ENCODE data around the gene FAM83B.
"Not testable (repeated sequence)": the region's sequence is repeated elsewhere in the genome, so short reads cannot be mapped to it uniquely, and the experiment has no call there.

Gene FAM83B

DNA sequence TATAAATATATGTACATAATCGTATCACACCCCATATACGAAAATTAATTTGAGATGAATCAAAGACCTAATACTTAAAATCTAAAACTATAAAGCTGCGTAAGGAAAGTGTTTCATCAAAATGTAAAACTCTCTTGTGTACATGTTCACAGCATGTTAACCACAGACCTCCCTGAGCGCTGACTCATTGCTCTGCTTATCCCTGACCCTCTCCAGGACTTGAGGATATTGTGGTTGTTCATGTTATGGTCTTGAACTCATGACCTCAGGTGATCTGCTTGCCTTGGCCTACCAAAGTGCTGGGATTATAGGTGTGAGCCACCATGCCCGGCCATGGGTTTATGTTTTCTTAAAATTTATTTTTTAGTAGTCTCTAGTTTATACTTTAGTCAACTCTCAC is 14.2 kb downstream of the FAM83B start:
- no peak for DNase-seq

DNA sequence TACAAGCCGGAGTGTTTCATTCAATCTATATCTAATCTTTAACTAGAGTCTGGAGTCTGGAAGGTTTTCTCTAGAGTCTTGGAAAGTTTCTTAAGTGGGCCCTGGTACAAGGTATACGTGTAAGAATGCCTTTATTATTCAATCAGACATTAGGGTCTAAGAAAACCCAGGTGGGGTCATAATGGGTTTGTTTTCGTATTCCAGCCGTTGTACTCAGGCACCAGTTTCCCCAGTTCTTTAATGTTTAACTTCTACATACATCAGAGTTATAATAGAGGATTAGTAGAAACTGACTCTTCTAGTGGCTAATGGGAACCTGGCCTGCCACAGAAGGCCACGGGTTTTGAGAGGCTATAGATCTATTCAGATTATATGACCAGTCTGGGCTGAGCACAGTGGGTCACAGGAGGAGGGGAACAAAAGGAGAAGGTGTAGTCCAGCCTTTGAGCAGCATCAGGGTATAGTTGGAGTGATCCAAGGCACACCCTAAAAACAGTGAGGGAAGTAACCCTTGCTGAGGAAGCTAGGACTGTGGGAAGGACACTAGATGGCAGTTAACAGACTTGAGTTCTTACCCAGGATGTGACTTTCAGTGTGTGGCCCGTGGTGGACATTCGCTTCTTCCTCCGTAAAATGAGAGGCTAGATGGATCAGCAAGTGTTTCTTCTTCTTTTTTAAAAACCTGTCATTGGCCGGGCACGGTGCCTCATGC is 15.5 kb downstream of the FAM83B start:
- DNase-seq = no peak

DNA sequence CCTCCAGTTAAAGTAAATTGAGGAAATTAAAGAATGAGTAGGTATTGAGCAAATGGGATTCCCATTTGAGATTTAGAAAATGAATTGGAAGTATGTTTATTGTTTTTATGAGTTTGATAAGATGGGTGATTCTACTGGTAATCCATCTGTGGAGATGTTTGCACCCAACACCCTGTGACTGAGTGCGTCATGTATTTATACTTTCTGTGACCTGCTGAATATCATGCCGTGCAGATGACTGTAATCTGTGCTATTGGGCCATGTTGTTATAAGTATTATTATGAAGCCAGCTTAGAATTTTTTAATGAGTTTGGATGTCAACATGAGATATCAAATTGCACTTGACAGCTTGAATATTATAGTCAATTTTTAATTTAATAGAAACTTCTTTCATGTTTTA is 17.7 kb downstream of the FAM83B start:
- no peak for DNase-seq

DNA sequence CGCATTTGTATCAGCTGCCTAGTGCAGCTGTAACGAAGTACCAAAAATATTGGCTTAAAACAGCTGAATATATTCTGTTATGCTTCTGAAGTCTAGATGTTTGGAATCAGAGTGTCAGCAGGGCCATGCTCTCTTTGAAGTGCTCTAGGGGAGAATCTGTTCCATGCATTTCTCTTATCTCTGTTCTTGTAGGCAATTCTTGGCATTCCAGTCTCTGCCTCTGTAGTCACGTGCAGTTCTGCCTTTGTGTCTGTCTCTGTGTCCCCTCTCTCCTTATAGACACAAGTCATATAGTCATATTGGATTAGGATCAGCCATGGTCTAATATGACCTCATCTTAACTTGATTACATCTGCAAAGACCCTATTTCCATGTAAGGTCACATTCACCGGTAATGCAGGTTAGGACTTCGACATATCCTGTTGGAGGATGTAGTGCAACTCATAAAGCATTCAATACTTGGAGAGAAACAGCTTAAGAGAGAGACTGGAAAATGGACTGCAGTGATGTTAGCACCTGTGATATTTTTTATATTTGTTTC is 18.6 kb downstream of the FAM83B start:
- DNase-seq = no peak

DNA sequence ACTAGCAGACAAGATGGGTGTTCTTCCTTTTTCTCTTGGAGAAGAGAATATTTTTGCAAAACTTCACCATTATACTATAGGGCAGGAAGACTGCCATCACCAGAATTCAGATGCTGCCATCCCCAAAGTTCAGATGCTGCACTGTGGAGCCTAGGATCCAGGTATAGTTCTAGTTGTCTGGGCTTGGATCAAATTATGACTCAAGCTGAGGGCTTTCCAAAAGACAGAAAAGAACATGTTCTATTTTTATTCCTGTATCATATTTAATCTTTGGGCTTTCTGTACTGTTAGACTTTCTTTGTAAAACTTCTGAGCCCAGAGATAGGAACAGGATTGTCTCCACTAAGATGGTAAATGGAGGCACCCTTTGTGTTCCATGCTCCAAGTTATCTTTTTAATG is 22.0 kb downstream of the FAM83B start:
- no peak for DNase-seq

DNA sequence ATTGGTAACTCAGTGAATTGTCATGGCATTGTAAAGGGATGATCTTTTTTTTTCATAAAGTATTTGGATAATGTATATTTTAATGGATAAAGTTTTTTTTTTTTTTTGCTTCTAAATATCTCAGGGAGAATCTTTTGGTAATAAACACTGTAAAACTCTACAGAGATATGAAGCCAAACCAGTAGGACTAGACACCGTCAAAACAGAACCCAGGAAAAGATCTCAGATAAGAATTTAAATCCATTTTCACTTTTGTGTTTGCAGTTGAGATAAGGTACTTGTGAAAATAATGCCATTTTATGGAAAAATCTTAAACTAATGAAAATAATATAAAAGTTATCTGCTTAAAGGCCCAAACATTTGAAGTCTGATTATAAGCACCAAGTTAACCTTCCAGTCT is 27.0 kb downstream of the FAM83B start:
- DNase-seq = no peak

DNA sequence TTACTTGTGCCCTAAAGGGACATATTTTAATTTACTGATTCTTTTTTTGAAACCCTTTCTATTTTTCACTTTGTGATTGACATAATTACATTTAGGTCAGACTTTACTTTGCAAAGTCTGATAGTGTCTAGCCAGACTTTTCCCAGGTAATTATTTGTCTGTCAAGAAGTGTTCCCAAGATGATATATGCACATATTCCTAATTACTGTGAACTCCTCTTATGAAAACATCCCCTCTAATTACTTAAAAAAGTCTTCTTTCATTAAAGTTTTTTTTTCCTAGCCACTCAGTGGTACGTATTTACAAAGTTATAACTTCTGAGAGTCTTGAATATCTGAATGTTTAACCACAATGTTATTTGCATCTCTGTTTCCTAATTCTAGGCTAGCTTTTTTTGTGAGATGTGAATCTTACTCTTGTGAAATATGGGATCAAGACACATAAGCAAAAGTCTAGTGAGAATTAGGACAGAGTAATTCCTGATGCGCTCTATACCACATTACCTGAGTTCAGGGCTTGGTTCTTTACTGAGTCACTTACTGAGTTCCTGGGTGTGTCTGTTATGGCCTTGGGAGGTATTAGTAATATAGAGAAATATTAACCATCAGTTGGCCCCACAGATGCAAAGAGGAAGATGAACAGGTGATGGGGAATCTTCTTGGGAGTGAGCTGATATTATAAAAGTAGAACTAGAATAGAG is 27.9 kb downstream of the FAM83B start:
- no peak for DNase-seq

DNA sequence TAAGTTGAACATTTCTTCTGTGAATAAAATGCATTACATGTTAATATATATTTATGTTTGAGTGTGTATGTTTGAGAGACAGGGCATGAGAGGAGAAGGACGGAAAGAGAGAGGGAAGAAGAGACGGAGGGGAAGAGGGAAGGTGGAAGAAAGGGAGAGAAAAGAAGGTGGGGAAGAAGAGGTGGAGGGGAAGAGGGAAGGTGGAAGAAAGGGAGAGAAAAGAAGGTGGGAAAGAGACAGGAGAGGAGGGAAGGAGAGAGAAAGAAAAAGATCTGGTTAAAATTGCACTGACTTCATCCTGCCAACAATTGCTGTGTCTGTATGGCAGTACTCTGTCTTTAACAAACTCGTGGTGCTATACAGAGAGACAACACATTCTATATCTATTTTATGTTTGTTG is 29.0 kb downstream of the FAM83B start:
- DNase-seq = no peak

DNA sequence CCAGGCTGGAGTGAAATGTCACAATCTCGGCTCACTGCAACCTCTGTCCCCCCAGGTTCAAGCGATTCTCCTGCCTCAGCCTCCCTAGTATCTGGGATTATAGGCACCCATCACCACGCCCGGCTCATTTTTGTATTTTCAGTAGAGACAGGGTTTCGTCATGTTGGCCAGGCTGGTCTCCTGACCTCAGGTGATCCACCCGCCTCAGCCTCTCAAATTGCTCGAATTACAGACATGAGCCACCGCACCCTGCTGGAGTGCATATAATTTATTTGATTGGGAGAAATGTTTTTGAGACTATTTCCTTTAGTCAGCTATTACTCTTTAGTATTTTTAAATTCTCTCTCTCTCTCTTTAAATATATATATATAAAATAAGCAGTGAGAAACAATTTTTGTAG is 29.8 kb downstream of the FAM83B start:
- no peak for DNase-seq

DNA sequence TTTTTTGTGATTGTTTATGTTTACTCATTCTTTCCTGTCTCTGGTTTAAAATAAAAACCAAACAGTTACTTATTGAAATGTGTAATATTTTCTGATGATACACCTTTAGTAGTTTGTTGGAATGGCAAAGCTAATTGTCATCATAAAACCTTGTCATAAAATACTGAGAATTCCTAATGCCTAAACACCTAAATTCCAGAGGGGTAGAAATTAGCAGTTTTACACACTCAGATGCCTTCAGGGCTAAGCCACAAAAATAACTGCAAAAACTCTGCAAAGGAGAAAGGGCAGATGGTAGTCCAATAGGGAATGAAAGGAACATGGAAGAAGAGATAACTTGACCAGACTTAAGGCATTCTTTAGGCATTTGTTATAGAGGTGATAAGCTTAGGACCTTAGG is 30.3 kb downstream of the FAM83B start:
- no peak for DNase-seq

DNA sequence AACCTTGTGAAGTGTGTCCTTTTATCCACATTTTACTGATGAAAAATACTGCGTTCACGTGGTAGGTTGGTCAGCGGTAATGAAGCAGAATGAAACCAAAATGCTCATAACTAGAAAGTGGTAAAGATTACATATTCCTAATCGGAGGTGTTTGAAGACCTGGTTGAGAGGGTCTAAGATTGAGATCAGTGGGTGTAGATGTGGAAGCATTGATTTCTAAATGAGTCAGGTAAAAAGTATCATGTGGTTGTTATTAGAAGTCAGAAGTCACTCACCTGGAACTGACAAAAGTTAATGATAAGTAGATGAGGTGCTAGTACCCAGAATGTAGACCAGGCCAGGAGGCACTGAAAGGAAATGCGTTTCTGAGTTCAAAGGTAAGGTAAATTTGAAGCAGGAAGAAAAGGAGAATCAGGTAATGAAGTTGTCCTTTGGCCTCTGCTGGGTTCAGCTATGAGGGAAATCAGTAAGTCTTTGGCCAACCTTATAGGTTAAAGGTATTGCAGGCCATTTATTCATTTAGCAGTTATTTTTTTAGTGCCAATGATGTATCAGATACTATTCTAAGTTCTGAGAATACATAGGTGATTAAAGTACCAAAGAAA is 31.2 kb downstream of the FAM83B start:
- no peak for DNase-seq

DNA sequence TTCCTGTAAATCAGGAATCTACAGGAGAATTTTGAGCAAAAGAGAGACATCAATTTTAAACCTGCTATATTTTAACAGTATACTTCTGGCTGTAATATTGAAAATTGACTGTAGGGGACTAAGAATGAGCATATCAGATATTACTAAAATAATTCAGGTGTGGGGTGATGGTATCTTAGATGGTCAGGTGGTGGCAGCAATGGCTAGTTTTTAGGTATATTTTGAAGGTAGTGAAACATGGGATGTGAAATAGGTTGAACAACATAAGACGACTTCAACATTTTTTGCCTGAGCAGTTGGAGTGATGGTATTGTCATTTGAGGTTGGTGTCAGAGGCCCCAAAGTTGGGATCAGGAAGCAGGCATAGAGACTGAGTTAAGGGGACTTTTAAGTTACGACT is 32.1 kb downstream of the FAM83B start:
- DNase-seq = no peak

DNA sequence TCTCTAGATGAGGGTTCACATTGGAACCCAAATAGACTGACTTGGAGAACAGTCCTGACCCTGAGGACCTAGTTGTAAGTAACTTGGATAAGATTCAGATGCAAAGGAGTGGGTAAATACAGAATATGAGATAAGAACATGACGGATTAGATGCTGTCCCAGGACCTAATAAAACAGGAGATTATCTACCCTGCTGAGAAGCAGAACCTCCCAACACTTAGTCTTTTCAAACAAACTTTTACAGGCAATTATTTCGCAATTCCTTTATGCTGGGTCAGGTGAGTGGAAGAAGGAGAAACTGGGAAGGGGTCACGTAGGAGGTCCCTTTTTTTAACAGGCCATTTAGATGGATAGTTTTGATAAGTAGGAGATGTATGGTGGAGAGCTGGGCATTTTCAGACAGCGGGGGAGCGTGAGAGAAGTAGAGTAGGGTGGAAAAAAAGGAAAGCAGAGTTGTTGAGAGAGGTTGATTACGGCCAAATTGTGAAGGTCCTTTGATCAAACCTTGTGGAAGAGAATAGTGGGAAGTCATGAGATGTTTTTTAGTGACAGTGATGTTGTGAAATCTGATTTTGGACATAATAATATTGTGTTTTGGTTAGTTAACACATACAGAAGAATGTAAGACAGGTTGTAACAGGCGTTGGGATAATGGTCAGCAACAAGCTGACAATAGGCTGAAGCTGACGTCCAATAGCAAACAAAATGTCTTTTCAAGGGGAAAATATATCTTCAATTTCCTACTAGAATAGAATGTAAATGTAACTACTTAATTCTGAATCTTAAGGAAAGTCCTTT is 32.8 kb downstream of the FAM83B start:
- DNase-seq = no peak

DNA sequence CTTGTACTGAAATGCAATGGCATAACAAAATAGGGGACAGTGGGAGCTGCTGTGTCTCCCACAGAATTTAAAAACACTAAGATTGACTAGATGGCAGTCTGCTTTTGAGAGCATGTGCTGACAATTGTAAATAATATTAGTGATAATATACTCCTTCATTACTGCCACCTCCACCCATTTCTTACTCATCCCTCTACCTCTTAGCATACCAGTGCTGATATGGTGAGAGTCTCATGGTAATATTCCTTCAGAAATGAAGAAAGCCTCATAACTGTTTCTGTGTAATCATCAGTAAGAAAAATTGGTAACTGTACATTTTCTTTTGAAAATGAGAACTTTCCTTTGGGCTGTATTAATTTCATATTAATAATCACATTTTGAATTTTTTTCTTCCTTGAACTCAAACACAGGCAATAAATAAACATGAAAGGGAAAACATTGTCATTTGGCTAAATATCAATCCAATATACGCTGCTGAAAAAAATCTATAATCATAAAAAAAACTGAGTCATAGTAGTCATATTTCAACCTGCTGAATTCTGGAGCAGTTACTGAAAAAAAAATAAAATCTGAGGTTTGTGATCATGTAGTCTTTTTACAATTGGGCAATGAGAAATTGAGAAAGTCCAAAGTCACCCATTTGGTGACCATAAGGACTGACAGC is 34.6 kb downstream of the FAM83B start:
- no peak for DNase-seq

DNA sequence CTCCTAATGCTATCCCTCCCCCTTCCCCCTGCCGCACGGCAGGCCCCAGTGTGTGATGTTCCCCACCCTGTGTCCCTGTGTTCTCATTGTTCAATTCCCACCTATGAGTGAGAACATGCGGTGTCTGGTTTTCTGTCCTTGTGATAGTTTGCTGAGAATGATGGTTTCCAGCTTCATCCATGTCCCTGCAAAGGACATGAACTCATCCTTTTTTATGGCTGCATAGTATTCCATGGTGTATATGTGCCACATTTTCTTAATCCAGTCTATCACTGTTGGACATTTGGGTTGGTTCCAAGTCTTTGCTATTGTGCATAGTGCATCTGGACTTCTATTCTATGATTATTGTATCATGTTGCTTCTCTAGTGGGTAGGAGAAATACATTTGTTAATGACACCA is 35.3 kb downstream of the FAM83B start:
- not testable (repeated sequence) for DNase-seq

DNA sequence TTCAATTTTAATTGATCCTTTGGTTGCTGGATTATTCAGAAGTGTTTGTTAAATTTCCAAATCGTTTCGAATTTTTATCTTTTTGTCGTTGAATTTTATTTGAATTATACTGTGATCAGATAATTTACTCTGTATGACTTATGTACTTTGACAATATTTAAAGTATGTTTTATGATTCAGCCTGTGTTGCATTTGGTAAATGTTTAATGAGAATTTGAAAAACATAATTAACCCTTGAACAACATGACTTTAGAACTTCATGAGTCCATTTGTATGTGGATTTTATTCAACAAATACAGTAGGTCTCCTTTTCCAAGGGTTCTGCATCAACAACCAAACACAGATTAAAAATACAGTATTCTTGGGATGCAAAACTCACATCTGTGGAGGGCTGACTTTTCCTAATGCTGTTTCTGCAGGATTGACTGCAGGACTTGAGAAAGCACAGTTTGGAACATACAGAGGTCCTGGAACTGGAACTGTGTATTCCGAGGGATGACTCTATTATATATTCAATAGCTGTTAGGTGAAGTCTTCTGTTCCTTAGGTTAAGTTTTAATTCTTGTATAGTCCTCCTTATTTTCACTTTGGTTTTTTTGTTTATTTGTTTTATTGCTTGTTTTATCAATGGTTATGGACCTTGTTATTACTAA is 40.5 kb downstream of the FAM83B start:
- DNase-seq = no peak

DNA sequence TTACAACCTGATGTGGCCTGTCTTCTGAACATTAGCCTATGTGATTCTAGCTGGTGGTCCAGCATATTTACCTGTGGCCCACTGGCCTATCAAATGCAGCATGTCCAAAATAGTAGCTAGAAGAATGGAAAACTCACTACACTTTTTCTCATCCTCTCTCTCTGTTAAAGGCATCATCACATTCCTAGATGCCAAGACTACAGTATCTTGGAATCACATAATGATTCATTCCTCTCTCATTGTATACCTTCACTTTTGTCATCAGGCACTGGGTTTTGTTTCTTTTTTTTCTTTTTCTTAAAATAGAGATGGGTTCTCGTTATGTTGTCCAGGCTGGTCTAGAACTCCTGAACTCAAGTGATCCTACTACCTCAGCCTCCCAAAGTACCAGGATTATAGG is 45.0 kb downstream of the FAM83B start:
- no peak for DNase-seq

DNA sequence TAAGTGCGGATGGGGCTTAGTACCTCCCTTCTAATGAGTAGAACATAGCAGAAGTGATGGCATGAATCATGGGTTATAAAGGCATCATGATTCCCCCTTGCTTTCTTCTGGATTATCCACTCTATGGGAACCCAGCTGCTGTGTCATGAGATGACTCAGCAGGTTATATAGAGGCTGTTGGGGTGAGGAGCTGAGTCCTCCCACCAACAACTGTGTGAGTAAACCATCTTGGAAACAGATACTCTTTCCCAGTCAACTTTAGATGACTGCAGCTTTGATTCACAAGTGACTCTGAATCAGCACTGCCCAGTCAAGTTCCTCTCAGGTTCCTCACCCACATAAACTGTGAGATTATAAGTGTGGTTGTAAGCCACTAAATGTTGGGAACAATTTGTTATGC is 46.3 kb downstream of the FAM83B start:
- DNase-seq = no peak

DNA sequence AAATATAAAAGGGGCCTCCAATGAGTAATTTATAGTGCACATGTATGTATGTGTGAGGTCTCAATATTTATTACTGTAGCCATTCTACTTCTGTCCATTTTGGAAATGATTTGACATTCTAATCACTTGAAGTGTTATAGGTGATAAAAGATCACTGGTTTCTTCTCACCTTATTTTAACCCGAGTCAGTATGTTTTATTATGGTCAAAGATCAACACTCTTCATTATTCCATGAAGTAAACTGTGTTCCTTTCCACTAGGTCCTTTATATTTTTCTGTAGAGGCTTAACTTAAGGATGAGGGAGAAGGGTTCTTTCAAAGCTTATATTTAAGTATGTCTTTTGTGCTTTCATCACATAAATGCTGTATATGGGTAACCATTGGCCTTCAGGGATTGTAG is 47.2 kb downstream of the FAM83B start:
- DNase-seq = no peak

DNA sequence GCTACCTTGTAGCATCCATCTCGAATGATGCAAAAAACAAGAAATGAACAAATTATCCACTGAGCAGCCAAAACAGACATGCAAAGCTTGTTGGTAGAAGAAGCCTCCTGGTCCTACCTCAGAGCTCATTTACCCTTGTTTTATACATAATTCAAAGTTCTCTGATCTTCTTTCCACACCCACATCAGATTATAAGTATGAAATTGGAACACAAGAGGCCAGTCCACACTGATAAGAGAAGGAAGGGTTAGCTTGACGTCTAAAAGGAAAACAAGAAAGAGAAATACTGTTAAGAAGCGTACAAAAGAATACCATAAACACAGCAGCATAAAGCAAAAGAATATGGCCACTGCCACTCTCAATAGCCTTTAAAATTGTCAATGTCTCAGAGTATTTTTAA is 49.7 kb downstream of the FAM83B start:
- no peak for DNase-seq

DNA sequence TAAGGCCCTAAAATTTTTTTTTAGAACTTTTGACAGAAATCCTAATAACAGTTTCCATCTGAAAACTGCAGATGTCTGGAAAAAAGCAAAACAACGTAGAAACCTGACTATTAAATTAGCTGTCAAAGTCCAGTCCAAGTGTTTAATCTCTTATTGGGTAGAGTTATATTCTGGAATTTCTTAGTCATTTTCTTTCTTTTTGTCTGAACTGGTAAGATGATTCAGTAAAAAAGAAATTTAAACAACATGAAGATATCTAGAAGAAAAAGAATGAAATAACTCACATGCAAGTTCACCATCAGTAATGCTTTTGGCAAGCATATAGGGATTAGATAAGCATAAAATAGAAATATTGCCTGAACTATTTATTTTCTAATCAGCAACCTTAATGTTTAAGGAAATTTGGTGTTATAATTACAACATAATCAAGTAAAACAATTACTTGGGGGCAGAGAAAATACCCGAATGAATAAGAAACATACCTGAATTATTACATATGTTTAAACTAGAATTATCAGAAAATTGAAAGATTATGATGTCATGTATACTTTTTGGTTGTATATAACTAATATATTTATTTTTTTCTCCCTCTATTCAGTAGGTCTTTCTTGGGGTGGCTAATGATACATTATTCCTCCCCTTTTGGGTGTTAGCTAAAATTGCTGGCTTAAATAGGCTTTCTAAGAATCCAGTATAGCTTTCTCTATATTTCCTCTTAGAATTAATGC is 51.1 kb downstream of the FAM83B start:
- DNase-seq = no peak

DNA sequence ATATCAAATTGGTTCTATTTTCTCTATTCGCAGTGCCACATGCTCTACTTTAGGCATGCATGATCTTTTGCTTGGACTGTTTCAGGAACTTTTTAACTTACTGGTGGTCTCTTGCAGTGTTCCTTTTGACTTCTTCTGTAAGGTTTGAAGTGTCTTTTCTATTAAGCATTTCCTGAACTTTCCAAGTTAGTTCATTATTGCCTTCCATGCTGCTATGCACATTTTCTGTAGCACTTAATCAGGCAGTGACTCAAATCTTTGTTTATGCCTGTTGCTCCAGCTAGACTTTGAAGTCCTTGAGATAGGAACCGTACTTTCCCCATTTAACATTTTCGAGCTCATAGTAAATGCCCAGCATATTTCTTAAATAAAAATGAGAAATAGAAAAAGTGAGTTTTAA is 52.2 kb downstream of the FAM83B start:
- no peak for DNase-seq
